ENCODE data around the gene GLA.

DNA sequence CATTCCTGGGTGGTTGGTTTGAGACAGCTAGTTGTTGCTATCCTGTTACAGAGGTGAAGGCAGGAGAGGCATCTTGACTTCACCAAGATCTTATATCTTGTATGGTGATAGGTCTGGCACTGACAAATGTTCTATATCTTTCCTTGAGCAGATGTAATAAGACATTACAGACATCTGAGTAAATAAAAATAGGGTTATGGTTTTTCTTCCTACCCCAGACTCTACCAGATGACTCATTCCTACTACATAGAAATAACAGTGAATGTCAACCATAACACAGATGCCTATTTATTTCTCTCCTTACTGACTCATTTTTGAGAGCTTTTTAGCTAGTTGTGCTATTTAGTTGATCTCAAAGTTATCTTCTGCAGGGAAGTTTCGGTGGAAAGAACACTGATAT lies 22.2 kb upstream of the GLA start:
- TF ChIP-seq GATA2 (IDR thresholded peaks at IDR 0.05; ENCODE audit: low read depth, low read length) (no peak), GATA3 (IDR thresholded peaks at IDR 0.05; ENCODE audit: low read depth, low read length) (no peak)

Data from SH-SY5Y (cell line).